Activated naive CD4-positive, alpha-beta T cell treated with anti-CD3 and anti-CD28 coated beads, Interleukin-2, amount 50 U/mL, for 16 hours (primary cell): ENCODE results near the gene TEX52.
"Not testable (repeated sequence)": the region's sequence is repeated elsewhere in the genome, so short reads cannot be mapped to it uniquely, and the experiment has no call there.

Experiments used
- DNase-seq: peaks from one replicate; pipeline ENCODE4 v3.0.0-alpha.2; 2020

TEX52 gene

GRCh38 chr12:2857021-2857431, at the start of gene TEX52:
Gene TEX52 (minus strand): TSS chr12:2857039. CDS start chr12:2857026, 13 bp downstream.
- DNase-seq, result no peak

GRCh38 chr12:2904260-2904659, 47.4 kb upstream of the TEX52 start:
- DNase-seq, result no peak

GRCh38 chr12:2902272-2902880, 45.5 kb upstream of the TEX52 start:
- DNase-seq, result no peak

GRCh38 chr12:2900642-2901041, 43.8 kb upstream of the TEX52 start:
- DNase-seq, result no peak

GRCh38 chr12:2897418-2897817, 40.6 kb upstream of the TEX52 start:
- no peak for DNase-seq

GRCh38 chr12:2895511-2895910, 38.7 kb upstream of the TEX52 start:
- no peak for DNase-seq

GRCh38 chr12:2895051-2895451, 38.2 kb upstream of the TEX52 start:
- no peak for DNase-seq

GRCh38 chr12:2893007-2893406, 36.2 kb upstream of the TEX52 start:
- DNase-seq, result no peak

GRCh38 chr12:2892246-2892645, 35.4 kb upstream of the TEX52 start:
- no peak for DNase-seq

- DNase-seq, result peak; percentile 25
Measured at GRCh38 chr12:2891240-2892053, 34.6 kb upstream of the TEX52 start.

- DNase-seq, result peak; percentile 99
Measured at GRCh38 chr12:2890388-2891239, 33.8 kb upstream of the TEX52 start, which contains the start of gene TULP3. Gene TULP3 (plus strand): TSS chr12:2890891. CDS start chr12:2890948, 57 bp downstream.

GRCh38 chr12:2890001-2890387, 33.2 kb upstream of the TEX52 start:
- no peak for DNase-seq

GRCh38 chr12:2886768-2887450, 30.1 kb upstream of the TEX52 start:
- no peak for DNase-seq

GRCh38 chr12:2884810-2885209, 28.0 kb upstream of the TEX52 start:
- no peak for DNase-seq

- DNase-seq, result no peak
Measured at GRCh38 chr12:2879853-2880252, 23.0 kb upstream of the TEX52 start.

- no peak for DNase-seq
Measured at GRCh38 chr12:2877953-2878732, 21.3 kb upstream of the TEX52 start.

- DNase-seq, result peak; percentile 85
Measured at GRCh38 chr12:2877047-2877952, 20.5 kb upstream of the TEX52 start, which contains the start of the genes FOXM1 and RHNO1. Gene FOXM1 (minus strand): TSS chr12:2877174. CDS start chr12:2874478, 2,696 bp downstream. Gene RHNO1 (plus strand): TSS chr12:2877223. CDS start chr12:2885367, 8,144 bp downstream.

- DNase-seq, result no peak
Measured at GRCh38 chr12:2876431-2877046, 19.7 kb upstream of the TEX52 start.

GRCh38 chr12:2868986-2869632, 12.3 kb upstream of the TEX52 start:
- not testable (repeated sequence) for DNase-seq

- DNase-seq, result no peak
Measured at GRCh38 chr12:2864198-2864597, 7.4 kb upstream of the TEX52 start.
